Occipital lobe (tissue), 2 donors: Measurements from ENCODE around the gene SLC17A5. TPM values are rescaled to one million over a fixed set of nuclear protein-coding genes. Genes with fewer than 3 reads are reported as not detected.
"Not testable (repeated sequence)": the region's sequence is repeated elsewhere in the genome, so short reads cannot be mapped to it uniquely, and the experiment has no call there.

Experiments used
- DNase-seq: peaks from one replicate; lab custom pipeline; 2025; lab: John Stamatoyannopoulos, UW
- total RNA-seq: library from RNA; depleted of rRNA; stranded (reverse); fragments of >200 nt; gene quantifications from one replicate; pipeline ENCODE4 v1.2.3, GENCODE V29; 2014

Gene SLC17A5, protein sequence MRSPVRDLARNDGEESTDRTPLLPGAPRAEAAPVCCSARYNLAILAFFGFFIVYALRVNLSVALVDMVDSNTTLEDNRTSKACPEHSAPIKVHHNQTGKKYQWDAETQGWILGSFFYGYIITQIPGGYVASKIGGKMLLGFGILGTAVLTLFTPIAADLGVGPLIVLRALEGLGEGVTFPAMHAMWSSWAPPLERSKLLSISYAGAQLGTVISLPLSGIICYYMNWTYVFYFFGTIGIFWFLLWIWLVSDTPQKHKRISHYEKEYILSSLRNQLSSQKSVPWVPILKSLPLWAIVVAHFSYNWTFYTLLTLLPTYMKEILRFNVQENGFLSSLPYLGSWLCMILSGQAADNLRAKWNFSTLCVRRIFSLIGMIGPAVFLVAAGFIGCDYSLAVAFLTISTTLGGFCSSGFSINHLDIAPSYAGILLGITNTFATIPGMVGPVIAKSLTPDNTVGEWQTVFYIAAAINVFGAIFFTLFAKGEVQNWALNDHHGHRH
- total RNA-seq = 27.9 TPM

DNA sequence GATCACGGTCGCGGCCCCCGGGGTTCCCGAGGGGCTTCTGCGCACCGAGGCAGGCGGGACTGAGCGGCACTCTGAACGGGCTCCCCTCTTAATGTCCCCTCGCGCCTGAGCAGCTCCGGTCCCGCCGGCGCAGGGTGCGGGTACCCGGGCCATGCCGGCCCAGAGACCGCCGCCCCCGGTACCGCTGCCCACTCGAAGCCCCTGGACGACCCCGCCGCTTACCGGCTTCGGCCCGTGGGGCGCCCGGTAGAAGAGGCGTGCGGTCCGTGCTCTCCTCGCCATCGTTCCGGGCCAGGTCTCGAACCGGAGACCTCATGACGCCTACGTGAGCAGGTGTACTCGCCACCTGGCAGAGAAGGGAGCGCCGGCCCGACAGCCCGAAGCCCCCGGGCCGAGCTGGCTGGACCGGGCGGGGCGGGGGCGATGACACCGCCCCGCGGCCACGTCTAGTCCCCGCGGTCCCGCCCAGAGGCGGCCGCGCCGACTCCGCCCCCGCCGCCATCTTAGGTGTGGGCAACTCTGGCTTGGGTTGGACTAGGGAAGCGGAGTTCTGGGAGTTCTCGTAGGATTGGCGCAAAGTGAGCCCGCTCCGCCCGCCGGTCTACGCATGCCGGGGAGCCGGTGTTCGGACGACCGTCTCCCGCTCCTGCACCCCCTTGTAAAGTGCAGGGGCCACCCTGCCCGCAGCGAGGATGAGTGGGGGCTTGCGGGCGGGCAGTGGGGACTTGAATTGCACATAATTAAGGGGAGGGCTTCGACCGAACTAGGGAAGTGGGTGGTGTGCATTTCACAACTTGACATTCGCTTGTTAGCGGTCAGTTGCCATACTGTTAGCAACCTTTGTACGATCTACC is at the start of gene SLC17A5:
Gene SLC17A5, minus strand, starts transcription at position 422 of the 854 bp plus-strand sequence. Its CDS starts 106 bp downstream, at position 316.
- peak; percentile 95 for DNase-seq

DNA sequence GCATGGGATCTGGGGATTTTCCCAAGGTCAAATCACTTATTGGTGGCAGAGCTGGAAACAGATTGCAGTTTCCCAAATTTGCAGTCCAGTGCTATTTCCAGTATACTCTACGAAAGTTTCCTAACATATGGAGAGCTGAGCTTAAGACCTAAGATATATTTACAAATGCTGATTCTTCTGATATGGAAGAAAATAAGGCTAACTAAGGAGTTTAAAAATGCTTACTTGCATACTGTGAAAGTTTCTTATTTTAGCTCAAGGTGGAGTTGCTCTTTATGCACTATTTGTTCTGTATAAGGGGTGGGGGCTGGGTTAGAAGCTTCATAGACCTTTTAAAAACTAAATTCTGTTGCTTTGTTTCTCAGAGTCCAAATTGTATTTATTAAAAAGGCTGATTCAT is 49.7 kb upstream of the SLC17A5 start:
- no peak for DNase-seq

DNA sequence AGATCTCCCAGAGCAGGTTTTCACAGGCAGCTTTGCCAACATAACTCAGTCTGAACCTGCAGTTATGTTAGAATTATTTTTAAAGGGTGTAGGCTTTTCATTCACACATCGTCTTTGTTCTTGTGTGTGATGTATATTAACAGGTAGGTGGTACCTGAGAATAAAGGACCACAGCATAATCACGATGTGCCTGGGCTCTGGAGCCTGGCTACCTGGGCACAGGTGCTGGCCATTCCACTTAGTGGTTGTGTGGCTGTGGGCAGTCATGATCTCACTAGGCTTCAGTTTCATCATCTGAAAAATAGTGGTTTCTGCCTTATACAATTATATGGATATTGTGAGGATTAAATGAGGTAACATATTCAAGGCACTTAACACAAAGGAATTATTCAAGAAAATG is 48.7 kb upstream of the SLC17A5 start:
- DNase-seq = no peak

DNA sequence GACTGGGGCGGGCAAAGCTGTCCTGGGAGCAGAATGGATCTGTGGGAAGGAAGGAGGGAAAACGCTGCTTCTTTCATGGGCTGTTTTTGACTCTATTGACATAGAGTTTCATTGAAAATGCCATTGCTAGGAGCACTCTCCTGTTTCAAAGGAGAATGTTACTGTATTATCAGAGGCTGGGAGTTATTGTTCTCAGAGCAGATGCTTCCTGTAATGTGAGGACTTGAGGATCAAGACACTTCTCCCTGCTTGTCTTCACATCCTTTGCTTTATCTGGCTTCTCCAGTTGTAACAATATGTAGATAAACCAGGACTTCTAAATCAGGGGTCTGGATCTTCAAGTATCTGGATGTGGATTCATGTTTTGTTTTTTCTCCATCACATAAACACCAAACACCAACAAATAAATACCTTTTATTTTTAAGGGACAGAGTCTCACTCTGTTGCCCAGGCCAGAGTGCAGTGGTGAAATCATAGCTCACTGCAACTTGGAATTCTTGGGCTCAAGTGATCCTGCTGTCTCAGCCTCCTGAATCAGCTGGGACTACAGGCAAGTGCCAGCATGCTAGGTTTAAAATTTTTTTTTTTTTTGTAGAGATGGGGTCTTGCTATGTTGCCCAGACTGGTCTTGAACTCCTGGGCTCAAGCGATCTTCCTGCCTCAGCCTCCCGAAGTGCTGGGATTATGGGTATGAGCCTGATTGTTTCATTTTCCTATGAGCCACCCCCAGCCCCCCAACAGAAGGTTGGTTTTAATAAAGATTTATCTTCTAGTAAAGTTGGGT is 46.1 kb upstream of the SLC17A5 start:
- DNase-seq = no peak

DNA sequence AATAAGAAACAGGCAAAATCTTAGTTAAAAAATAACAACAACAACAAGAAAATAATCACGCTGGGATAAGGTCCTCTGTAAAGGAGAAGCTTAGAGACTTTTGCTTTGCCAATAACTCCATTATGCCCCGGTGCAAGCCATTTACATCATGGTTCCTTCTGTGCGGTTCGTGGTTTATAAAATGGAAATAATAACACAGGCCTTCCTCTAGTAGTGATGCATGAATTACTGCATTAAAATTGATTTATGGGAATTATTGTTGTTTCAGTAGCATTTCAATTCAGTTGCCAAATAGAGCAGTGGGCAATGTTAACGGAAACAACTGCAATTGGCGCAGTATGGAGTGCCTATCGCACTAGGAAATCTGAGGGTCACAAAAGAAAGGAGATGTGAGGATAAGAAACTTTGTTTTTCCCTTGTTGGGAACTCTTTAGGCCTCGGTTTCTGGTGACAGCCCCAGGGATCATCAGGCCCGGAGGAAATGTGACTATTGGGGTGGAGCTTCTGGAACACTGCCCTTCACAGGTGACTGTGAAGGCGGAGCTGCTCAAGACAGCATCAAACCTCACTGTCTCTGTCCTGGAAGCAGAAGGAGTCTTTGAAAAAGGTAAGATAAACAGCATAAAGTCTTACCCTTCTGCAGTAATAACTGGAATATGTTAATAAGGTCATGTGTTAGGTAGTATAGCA is 43.3 kb upstream of the SLC17A5 start:
- DNase-seq = no peak

DNA sequence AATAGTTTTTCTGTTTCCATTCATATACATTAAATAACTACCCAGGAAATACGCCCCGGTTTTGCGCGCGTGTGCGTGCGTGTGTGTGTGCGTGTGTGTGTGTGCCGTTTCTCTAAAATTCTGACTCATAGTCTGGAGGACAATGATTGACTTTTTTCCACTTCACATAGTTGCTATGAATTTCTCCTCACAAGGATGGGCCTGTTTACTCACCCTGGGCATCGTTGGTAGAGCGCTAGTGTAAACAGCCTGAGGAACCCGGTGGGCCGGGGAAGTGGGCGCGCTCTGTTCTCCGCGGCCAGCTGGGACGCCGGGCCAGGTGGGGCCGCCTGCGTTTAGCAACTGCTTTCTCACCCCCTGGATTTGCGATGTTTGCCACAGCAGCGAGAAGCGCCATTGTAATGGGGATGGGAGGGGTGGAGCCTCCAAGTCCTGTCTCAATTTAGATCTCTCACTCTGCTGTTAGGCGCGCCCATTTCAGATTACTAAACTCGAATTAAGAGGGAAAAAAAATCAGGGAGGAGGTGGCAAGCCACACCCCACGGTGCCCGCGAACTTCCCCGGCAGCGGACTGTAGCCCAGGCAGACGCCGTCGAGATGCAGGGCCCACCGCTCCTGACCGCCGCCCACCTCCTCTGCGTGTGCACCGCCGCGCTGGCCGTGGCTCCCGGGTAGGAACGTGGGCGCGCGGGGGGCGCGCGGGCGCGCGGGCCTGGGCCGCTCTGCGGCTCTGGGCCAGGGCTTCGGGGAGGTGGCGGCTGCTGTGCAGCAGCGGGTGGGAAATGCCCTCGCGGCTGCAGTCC is 42.0 kb upstream of the SLC17A5 start, which contains the start of gene CD109:
Gene CD109, plus strand, starts transcription at position 585 of the 803 bp plus-strand sequence. Its CDS starts 13 bp downstream, at position 598.
- DNase-seq = peak; percentile 4

DNA sequence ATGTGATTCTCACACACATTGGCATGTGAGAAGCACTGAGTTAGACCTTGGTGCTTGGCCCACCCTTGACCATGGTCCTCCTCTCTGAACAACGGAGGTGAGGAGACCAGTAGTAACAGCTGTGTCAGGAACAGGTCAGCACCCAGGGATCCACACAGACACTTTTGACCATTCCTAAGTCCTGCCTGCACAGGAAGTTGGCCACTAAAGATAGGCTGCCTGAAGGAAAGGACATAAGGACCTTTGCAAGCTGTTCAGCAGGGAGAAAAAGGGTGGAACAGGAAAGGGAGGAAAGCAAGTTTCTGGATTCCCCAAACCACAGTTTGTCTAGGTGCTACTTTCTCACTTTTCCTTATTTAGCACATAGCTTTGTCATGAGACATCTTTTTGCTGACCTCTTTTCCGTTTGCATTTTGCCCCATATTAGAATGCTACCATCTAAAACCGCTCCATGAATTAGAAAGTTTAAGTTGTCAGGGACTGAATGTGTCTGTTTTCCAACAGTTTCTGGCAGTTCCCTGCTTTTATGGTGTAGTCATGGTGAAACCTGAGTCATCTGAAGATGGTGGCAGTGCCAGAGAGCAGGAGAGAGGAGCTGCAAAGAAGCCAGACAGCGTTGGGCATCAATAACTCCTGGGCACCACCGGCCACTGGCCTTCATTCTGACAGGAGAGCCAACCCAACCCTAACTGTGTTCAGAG is 41.1 kb upstream of the SLC17A5 start:
- peak; percentile 14 for DNase-seq

DNA sequence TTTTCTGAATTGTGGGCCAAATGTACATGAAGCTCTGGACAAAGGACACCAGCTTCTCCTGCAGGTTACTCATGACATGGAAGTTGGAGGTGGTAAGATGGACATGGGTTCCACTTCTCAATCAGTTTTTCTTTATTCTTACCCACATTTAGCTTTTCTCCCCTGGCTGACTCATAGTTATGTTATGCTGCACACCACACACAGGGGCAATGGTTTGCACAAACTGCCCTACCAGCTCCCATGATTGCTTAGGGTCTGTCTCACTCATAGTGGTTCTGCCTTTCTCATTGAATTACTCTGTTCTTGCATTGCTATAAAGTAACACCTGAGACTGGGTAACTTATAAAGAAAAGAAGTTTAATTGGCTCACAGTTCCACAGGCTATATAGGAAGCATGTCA is 37.7 kb upstream of the SLC17A5 start:
- DNase-seq = no peak

DNA sequence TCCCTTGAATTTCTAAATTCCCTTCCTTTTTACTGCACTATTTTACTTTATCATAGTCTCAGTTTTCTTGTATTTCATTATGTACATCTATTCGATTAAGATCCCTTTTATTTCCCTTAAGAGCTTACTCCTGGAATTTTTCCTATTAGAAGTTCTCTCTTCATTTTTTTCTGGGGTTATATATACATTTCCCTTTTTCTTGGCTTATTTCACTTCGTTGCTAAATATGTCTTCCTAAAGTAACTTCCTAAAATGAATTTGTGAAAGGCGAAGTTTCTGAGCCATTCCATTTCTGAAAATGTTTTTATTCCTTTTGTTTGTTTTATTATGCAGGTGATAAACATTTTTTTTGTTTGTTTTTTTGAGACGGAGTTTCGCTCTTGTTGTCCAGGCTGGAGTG is 36.3 kb upstream of the SLC17A5 start:
- no peak for DNase-seq

DNA sequence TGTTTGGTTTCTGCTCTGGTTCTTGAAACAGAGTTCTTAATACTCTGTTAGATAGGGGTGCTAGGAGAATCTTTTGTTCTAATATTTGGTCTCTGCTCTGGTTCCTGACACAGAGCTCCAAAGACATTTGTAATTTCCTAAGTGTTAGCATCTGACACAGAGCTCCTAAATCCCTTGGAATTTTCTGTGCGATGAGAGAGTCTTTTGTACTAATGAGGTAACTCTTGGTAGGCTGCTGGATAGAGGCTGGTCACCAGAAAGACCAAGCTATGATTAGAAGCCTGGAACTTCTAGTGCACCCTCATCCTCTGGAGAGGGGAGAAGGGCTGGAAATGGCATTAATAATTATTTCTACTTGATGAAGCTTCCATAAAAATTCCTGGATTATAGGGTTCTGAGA is 34.6 kb upstream of the SLC17A5 start:
- DNase-seq = no peak

DNA sequence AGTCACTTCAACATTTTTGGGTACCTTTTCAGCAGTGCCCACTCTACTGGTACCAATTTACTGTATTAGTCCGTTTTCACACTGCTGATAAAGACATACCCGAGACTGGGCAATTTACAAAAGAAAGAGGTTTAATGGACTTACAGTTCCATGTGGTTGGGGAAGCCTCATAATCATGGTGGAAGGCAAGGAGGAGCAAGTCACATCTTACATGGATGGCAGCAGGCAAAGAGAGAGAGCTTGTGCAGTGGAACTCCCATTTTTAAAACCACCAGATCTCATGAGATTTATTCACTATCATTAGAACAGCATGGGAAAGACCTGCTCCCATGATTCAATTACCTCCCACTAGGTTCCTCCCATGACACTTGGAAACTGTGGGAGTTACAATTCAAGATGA is 29.8 kb upstream of the SLC17A5 start:
- not testable (repeated sequence) for DNase-seq

DNA sequence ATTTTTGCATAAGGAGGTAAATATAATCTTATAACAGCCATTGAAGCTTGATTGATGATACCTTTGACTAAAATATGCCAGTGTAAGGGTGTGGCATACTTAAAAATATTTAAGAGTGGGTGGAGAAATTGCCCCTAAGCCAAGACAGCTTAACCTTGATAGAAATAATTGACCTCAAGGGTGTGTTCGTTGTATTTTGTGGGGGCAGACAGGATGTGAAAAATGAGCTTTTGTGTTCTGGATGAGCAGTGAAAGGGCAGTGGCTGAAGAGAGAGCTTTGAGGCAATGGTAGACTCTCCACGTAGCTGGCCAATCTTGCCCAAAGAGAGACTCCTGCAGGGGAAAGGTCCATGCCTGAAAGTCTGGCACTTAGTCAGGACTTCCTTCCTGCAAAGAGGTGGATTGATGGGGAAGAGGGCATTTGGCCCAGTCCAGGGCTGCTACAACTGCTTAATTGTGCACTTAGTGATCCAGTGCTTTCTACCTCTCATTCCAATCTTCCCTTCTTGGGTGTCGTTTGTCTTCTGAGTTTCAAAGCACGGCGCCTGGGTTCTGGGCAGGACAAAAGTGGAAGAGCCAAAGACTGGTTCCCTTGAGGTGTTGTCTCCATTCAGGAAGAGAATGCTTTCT is 26.6 kb upstream of the SLC17A5 start:
- DNase-seq = no peak

DNA sequence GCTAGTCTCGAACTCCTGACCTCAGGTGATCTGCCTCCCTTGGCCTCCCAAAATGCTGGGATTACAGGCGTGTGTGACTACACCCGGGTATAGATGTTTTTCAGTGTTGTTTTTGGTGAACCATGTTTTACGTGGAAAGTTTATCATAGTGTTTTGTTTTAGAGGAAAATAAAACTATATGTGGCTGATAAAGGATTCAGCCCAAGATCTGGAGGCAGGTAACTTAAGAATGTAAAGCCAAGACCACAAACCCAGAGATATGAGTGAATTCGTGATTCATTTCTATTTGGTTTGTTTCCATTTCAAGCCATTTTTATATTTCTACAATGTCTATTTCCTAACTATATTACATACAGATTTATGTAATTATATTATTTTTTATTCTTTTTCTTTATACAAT is 26.1 kb upstream of the SLC17A5 start:
- DNase-seq = not testable (repeated sequence)

DNA sequence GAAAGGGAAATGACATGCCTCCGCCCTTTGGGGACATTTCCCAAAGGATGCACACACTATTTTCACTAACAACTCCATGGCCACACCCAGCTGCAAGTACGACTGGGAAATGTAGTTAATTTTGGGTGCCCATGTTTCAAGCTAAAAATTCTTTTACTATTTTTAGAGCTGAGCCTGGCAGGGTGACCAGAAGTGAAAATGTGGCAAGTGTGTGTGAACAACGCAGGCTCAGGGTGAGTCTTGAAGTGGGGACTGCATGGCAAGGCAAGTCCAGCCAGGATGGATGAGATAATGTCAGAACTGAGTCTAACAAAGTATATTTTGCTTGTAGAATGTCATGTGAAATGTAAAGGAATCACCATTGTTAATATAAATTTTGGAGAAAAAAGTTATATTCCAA is 25.2 kb upstream of the SLC17A5 start:
- DNase-seq = no peak

DNA sequence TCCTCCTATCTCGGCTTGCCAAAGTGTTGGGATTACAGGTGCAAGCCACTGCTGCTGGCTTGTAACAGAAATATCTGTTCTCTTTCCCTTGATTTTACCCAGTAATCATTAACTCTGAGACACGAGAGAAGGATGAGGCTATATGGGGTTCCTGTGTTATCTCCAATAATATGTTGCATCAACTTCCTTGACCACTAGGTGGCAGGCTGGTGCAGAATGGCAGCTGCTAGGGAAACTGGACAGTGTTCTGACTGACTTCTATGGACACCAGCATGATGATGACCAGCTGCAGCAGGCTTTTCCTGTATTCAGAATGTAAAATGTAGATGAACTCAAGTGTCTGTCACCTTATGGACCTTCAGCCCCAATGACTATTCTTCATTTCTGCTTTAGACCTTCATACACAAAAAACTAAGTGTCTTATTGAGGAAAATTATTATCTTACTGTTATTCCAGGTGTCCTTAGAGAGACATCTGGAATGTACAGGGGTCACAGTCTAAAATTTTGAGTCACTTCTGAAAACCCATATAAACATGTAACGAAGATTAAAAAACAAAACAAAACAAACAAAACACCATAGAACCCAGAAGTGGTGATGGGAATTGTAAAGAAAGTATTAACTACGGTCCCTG is 21.8 kb upstream of the SLC17A5 start:
- peak; percentile 32 for DNase-seq

DNA sequence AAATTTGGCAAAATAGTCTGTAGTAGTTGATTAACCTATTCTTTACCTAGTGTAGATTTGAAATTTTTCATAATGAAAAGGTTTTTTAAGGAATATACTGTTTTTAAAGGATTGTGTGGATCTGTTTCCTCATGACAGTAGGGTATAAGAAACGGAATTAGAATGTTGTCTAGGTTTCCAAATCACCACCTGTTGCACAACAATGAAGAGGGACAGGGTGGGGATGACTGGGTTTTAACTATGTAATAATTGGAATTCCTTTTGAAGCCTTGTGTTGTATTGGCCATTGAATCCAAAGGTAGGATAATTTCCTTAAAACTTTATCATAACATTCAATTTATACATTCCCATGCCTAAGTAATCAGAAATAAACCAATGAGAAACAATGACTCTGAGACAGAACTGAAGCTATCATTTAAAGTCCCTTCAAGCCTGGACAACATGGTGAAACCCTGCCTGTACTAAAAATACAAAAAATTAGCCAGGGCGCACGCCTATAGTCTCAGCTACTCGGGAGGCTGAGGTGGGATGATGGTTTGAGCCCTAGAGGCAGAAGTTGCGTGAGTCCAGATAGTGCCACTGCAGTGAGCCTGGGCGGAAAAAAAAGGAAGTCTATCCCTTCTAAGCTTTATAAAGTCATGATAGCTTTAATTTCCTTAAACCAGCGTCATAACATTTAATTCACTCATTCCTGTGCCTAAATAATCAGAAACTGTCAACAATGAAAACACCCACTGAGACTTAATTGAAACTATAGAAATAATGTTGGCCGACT is 18.3 kb upstream of the SLC17A5 start:
- DNase-seq = no peak

DNA sequence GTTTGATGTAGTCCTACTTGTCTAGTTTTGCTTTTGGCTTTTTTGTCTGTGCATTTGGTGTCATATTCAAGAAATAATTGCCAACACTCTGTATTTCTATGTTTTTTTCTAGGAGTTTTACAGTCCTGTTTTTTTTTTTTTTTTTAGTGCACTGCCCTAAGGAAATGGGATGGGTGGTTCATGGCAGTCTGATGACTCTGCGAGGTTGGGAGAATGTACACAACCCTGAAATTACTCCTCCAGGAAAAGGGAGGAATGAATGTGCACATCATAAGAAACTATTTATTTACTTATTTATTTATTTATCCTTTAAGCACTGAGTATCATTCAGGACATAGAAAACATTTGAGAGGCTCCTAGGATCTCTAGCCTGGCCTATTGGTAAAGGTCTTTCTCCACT is 15.2 kb upstream of the SLC17A5 start:
- no peak for DNase-seq

DNA sequence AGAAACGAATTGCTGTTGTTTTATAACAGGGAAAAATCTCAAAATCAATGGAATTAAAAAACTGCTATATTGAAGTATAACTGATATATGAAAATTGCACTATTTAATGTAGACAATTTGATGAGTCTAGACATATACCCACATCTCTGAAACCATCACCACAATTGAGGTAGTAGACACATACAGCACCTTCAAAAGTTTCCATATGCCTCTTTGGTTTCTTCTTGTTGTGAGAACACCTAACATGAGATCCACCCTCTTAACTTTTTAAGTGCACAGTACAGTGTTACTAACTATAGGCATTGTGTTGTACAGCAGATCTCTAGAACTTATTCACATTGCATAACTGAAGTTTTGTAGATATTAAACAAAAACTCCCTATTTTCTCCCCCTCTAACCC is 14.0 kb upstream of the SLC17A5 start:
- DNase-seq = no peak
